Adrenal gland (tissue), 5 donors: ENCODE data around the gene DPP6.

Experiments
- POLR2A ChIP-seq, 2 donors: fragments of 450-650 bp; IDR thresholded peaks; one replicate each; pipeline ENCODE4 v1.6.1; 2017; ENCODE audit warnings: antibody characterized with exemption in 2 of 2, mild to moderate bottlenecking in 2 of 2, moderate library complexity in 1 of 2
- TF ChIP-seq, protein P1 (sequence below), 6 experiments: fragments of 450-650 bp in 4 of 6; fragments of 200-600 bp in 2 of 6; sonication (generic) in 1 of 6; IDR thresholded peaks; 1 replicate in 5 of 6; 2 replicates in 1 of 6; pipeline versions ENCODE4 v1.5.1 to v1.8.0; 2016 to 2021; ENCODE audit warnings: antibody characterized with exemption in 6 of 6, mild to moderate bottlenecking in 2 of 6, moderate library complexity in 1 of 6
- donor health status: DM: no; HTN: no; CAD: no.

DNA sequence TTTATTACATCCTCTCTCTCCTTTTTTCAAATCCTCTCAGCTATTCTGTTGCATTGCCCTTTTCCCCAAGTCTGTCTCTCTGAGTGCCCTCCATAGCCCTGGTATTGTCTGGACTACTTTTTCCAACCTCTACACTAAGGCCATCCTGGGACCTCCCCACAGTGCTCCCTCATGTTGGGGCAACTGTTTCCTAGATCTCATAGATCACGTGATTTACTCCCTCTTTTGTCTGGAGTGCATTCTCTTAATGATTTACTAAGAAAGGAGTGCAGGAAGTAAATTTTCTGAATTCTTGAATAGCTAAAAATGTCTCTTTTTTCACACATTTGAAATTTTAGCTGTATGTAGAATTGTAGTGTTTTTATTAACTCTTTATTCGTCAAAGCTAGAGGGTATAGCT, 733.7 kb downstream of the DPP6 start:
- TF ChIP-seq, protein P1, sequence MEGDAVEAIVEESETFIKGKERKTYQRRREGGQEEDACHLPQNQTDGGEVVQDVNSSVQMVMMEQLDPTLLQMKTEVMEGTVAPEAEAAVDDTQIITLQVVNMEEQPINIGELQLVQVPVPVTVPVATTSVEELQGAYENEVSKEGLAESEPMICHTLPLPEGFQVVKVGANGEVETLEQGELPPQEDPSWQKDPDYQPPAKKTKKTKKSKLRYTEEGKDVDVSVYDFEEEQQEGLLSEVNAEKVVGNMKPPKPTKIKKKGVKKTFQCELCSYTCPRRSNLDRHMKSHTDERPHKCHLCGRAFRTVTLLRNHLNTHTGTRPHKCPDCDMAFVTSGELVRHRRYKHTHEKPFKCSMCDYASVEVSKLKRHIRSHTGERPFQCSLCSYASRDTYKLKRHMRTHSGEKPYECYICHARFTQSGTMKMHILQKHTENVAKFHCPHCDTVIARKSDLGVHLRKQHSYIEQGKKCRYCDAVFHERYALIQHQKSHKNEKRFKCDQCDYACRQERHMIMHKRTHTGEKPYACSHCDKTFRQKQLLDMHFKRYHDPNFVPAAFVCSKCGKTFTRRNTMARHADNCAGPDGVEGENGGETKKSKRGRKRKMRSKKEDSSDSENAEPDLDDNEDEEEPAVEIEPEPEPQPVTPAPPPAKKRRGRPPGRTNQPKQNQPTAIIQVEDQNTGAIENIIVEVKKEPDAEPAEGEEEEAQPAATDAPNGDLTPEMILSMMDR (IDR thresholded peaks at IDR 0.05): no peak
- TF ChIP-seq POLR2A (IDR thresholded peaks at IDR 0.05): no peak
